ENCODE results near the gene RMDN3. TPM values are rescaled to one million over a fixed set of nuclear protein-coding genes. Genes with fewer than 3 reads are reported as not detected.
A peak's percentile ranks its signal among the peaks of the same experiment; 100 is the strongest.

Gene RMDN3
- total RNA-seq, 1 donor from 2014 or later: 77.1 TPM

DNA sequence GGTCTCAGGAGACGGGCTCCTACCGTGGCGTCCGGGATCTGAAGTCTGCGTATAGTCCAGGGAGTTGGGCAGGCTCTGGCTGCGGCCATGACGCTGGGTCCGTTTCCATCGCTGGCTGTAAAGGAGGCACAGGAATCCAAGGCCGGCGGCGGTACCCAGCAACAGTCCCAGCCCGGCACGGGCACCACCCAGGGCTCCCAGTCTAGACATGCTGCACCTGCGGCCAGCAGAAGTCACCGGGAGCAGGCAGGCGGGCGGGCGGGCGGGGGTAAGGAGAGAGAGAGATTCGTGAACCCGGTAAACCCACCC lies 526 bp downstream of the RMDN3 start:
- H3K27me3 ChIP-seq: no peaks in the 10 kb centered on the region
- peak overlapping the region; percentile 77 for H3K4me3 ChIP-seq
- H3K4me1 ChIP-seq: peaks cover 17% of the 10 kb centered on the region
- H3K27ac ChIP-seq: peak overlapping the region; percentile 82
- no peaks in the 10 kb centered on the region for H3K9me3 ChIP-seq
- peaks cover 29% of the 10 kb centered on the region for H3K36me3 ChIP-seq
- ATAC-seq (peak; percentile 37), DNase-seq (peak; percentile 76)
- intact Hi-C loops (cut with DNase I): no loop called here
- TF ChIP-seq, protein P1, sequence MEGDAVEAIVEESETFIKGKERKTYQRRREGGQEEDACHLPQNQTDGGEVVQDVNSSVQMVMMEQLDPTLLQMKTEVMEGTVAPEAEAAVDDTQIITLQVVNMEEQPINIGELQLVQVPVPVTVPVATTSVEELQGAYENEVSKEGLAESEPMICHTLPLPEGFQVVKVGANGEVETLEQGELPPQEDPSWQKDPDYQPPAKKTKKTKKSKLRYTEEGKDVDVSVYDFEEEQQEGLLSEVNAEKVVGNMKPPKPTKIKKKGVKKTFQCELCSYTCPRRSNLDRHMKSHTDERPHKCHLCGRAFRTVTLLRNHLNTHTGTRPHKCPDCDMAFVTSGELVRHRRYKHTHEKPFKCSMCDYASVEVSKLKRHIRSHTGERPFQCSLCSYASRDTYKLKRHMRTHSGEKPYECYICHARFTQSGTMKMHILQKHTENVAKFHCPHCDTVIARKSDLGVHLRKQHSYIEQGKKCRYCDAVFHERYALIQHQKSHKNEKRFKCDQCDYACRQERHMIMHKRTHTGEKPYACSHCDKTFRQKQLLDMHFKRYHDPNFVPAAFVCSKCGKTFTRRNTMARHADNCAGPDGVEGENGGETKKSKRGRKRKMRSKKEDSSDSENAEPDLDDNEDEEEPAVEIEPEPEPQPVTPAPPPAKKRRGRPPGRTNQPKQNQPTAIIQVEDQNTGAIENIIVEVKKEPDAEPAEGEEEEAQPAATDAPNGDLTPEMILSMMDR (IDR thresholded peaks at IDR 0.05): no peak

- no peak overlapping the region for H3K4me3 ChIP-seq
- no peak for ATAC-seq
- intact Hi-C loops (cut with DNase I): no loop called here
- no peak overlapping the region for H3K27ac ChIP-seq
- H3K36me3 ChIP-seq: peaks cover 38% of the 10 kb centered on the region
- DNase-seq: no peak
- H3K27me3 ChIP-seq: no peaks in the 10 kb centered on the region
- TF ChIP-seq, protein P1 (IDR thresholded peaks at IDR 0.05): no peak
- H3K9me3 ChIP-seq: no peaks in the 10 kb centered on the region
- H3K4me1 ChIP-seq: peaks cover 17% of the 10 kb centered on the region
Measured at GRCh38 chr15:40751745-40752144, 3.3 kb downstream of the RMDN3 start.

- no peak overlapping the region for H3K27ac ChIP-seq
- ATAC-seq (no peak), DNase-seq (no peak)
- intact Hi-C loops (cut with DNase I): no loop called here
- no peaks in the 10 kb centered on the region for H3K27me3 ChIP-seq
- TF ChIP-seq, protein P1 (IDR thresholded peaks at IDR 0.05): no peak
- H3K4me1 ChIP-seq: peaks cover 17% of the 10 kb centered on the region
- no peaks in the 10 kb centered on the region for H3K9me3 ChIP-seq
- H3K36me3 ChIP-seq: peaks cover 38% of the 10 kb centered on the region
- no peak overlapping the region for H3K4me3 ChIP-seq
Measured at GRCh38 chr15:40750885-40751284, 4.2 kb downstream of the RMDN3 start.

DNA sequence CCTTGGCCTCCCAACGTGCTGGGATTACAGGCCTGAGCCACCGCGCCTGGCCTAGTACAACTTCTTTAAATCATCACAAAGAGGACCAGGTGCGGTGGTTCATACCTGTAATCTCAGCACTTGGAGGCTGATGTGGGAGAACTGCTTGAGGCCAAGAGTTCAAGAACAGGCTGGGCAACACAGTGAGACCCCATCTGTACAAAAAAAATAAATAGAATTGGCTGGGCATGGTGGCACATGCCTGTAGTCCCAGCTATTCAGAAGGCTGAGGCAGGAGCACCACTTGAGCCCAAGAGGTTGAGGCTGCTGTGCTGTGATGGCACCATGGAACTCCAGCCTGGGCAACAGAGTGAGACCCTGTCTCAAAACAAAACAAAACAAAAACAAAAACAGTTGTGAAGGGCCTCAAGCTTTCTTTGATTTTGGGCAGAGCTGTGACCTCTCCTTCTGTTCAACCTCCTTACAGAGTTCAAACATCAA lies 5.9 kb downstream of the RMDN3 start:
- no peaks in the 10 kb centered on the region for H3K27me3 ChIP-seq
- no peak for DNase-seq
- H3K4me3 ChIP-seq: no peak overlapping the region
- peaks cover 16% of the 10 kb centered on the region for H3K4me1 ChIP-seq
- TF ChIP-seq, protein P1 (IDR thresholded peaks at IDR 0.05): no peak
- intact Hi-C loops (cut with DNase I): no loop called here
- no peak for ATAC-seq
- H3K27ac ChIP-seq: no peak overlapping the region
- peaks cover 54% of the 10 kb centered on the region for H3K36me3 ChIP-seq
- H3K9me3 ChIP-seq: no peaks in the 10 kb centered on the region

DNA sequence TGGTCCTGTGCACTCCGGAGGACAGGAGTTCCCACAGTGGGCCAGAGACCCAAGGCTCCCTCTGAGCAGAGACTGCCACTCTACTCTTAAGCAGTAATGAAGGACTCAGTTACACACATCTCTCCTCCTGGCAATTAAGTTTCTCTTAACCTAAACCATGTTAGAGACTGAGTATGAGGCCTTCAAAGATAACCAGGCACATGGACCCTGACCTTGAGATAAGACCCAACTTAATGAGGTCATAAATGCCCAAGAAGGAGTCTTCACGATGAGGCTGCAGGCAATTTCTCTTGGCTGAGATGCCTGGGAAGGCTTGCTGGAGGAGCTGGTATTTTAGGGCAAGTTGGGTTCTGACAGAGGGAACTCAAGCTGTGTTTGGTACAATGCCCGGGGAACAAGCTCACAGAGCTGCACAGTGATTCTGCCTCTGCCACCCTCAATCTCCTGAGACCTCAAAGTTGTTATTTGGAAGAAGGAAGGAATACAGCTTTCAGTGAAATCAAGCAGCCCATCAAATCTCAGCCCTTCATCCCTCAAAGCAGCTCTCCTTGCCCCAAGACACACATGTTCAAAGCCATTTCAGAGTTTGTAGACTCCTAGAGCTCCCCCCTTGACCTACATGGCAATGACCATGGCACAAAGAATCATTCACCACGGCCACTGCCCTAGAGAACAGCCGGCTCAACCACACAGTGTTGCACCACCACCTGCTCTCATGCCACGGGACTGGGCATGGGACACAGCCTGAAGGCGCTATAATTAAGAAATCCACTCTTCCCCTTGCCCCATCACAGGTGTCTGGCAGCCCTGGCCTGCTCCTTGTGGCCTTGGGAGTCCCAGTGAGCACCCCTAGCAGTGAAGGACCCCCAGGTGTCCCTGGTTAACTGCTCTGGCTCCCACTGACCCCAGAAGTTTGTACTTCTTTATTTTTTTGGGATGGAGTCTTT lies 7.1 kb downstream of the RMDN3 start:
- peaks cover 4% of the 10 kb centered on the region for H3K4me1 ChIP-seq
- ATAC-seq: peak; percentile 76
- no peaks in the 10 kb centered on the region for H3K9me3 ChIP-seq
- TF ChIP-seq, protein P1 (IDR thresholded peaks at IDR 0.05): no peak
- peaks cover 66% of the 10 kb centered on the region for H3K36me3 ChIP-seq
- H3K4me3 ChIP-seq: no peak overlapping the region
- DNase-seq: peak; percentile 86
- no peaks in the 10 kb centered on the region for H3K27me3 ChIP-seq
- intact Hi-C loops (cut with DNase I): no loop called here
- H3K27ac ChIP-seq: peak overlapping the region; percentile 42

All from upper lobe of right lung (tissue), 1 donor.